Measurements from ENCODE around the gene PRLH.
A peak's percentile ranks its signal among the peaks of the same experiment; 100 is the strongest.
"Not testable (repeated sequence)": the region's sequence is repeated elsewhere in the genome, so short reads cannot be mapped to it uniquely, and the experiment has no call there.

The PRLH gene

DNA sequence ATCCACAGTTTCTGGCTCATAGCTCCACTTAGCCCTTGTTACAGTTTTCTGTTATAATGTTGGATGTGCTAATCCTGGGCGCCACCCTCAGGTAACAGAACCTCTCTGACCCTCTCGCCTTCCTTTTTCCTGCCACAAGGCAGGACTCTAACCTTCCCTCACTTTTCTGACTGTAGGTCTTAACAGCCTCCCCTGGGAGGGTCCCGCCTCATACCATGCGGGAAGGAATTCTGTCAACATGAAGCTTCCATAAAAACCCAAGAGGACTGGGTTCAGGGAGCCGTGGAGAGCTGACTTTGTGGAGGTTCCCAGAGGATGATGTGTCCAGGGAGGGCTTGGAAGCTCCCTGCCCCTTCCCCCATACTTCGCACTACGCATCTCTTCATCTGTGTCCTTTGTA, 36.0 kb downstream of the PRLH start:
- DNase-seq = no peak

GRCh38 chr2:237603049-237603717, 36.8 kb downstream of the PRLH start:
- no peak for DNase-seq

DNA sequence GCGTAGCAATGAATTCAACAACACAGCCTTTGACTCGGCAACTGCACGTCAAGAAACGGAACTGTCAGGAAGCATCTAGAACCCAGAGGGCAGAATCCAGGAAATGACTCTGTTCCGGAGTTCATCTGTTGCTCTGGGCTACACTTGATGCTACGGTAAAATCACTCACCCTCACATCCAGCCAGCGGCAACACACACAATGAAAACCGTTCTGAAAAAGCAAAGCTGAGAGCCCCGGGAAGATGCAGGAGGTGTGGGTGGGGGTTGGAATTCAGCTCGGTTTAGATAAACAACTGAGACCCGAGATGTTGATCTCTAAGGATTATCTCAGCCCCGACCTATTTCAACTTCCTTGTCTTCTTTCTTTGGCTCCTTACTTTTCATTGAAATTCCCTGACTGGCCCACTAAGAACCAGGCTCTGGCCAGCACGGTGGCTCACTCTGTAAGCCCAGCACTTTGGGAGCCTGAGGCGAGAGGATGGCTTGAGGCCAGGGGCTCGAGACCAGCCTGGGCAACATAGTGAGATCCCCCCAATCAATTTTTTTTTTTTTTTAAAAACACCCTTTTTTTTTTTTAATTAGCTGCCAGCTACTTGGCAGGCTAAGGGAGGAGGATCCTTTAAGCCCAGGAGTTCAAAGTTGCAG, 37.5 kb downstream of the PRLH start:
- peak; percentile 63 to 77 (median 67) for DNase-seq

- DNase-seq = no peak
Measured at GRCh38 chr2:237604391-237604790, 38.0 kb downstream of the PRLH start.

DNA sequence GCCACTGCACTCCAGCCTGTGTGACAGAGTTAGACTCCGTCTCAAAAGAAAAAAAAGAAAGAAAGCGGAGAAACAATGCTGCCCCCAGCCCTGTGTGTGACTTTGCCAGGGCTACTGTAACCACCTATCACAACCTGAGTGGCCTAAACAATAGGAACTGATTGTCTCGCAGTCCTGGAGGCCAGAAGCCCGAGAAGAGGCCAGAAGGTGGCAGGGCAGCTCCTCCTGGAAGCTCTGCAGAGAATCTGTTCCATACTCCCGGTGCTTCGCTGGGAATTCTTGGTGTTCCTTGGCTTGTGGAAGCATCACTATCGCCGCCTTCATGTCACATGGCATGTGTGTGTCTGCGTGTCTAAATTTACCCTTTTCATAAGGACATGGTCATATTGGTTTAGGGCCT, 38.6 kb downstream of the PRLH start:
- no peak for DNase-seq

GRCh38 chr2:237606522-237606921, 40.1 kb downstream of the PRLH start:
- DNase-seq = not testable (repeated sequence)

- DNase-seq = no peak
Measured at GRCh38 chr2:237612527-237613357, 46.4 kb downstream of the PRLH start.

GRCh38 chr2:237613679-237614078, 47.3 kb downstream of the PRLH start:
- DNase-seq = no peak

DNA sequence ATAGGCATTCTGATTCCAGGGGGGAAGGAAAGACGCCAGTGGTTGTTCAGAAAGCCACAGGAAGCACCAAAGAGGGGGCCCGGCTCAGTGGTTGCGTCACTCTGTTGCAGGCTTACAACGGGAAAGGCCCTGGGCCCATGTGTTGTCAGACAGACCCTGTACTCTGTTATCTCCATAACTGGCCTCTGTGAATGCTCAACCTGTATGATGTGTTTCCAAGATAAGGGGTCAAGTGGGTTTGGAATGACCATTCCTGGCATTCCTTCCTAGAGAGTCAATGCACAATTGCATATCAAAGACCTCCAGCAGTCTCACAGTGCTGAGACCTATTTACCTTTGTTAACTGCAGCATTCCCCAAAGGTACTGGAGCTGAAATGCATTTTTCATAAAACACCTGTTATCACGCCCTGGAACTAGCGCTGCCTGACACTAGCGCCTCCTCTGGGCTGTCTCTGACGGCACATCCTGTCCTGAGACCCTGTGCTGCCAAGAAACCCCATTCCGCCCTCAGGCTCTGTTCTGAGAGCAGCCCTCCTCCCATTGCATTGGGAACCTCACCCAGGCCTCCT, 47.9 kb downstream of the PRLH start:
- peak in 2 of 3 donors; percentile 41 to 63 for DNase-seq

- no peak for DNase-seq
Measured at GRCh38 chr2:237615631-237616249, 49.4 kb downstream of the PRLH start.

- no peak for DNase-seq
Measured at GRCh38 chr2:237616373-237616733, 50.0 kb downstream of the PRLH start.
